Muscle of leg (tissue), 11 donors: ENCODE measurements around the gene CHRNA3. TPM values are rescaled to one million over a fixed set of nuclear protein-coding genes. Genes with fewer than 3 reads are reported as not detected.

Source experiments
- DNase-seq: peaks from one replicate; pipeline ENCODE4 v3.0.0; 2013
- H3K27ac ChIP-seq: one replicate; pipeline ENCODE4 v1.5.1; 2013; ENCODE audit warnings: mild to moderate bottlenecking, low read length, control low read depth
- H3K27me3 ChIP-seq: one replicate; pipeline ENCODE4 v1.6.1; 2013; ENCODE audit warnings: low read length; ENCODE audit not compliant: control insufficient read depth, insufficient read depth
- H3K36me3 ChIP-seq: one replicate; pipeline ENCODE4 v1.6.1; 2013; ENCODE audit warnings: low read length; ENCODE audit not compliant: control insufficient read depth, insufficient read depth
- H3K4me1 ChIP-seq: one replicate; pipeline ENCODE4 v1.6.1; 2013; ENCODE audit warnings: low read length; ENCODE audit not compliant: control insufficient read depth, insufficient read depth
- H3K4me3 ChIP-seq: one replicate; pipeline ENCODE4 v1.5.1; 2013; ENCODE audit warnings: low read length, control low read depth
- H3K9me3 ChIP-seq: replicated peaks from 2 replicates; pipeline ENCODE4 v1.6.1; 2013; ENCODE audit warnings: low read depth, low read length; ENCODE audit not compliant: control insufficient read depth
- WGBS: methylation state at CpG from one replicate; pipeline ENCODE4 v1.1.5; 2013; ENCODE audit warnings: missing lambda C conversion rate; ENCODE audit not compliant: insufficient coverage; 5-methylcytosine and 5-hydroxymethylcytosine counted together
- polyA plus RNA-seq, 8 donors: library from polyadenylated mRNA; unstranded; fragments of 120-200 nt; gene quantifications; one replicate each; pipeline versions ENCODE4 v1.2.1 to v1.2.3, GENCODE V29; 2013; ENCODE audit warnings: inconsistent platforms in 1 of 8, low replicate concordance in 1 of 8; ENCODE audit not compliant: insufficient read length in 8 of 8, insufficient read depth in 1 of 8
- total RNA-seq: library from RNA; stranded (reverse); fragments of 120-200 nt; gene quantifications from one replicate; pipeline ENCODE4 v1.2.4, GENCODE V29; 2013

CHRNA3 gene
- total and polyA plus RNA-seq, 9 donors = 0.07 to 2.7 (median 0.17) TPM; not detected in 1

DNA sequence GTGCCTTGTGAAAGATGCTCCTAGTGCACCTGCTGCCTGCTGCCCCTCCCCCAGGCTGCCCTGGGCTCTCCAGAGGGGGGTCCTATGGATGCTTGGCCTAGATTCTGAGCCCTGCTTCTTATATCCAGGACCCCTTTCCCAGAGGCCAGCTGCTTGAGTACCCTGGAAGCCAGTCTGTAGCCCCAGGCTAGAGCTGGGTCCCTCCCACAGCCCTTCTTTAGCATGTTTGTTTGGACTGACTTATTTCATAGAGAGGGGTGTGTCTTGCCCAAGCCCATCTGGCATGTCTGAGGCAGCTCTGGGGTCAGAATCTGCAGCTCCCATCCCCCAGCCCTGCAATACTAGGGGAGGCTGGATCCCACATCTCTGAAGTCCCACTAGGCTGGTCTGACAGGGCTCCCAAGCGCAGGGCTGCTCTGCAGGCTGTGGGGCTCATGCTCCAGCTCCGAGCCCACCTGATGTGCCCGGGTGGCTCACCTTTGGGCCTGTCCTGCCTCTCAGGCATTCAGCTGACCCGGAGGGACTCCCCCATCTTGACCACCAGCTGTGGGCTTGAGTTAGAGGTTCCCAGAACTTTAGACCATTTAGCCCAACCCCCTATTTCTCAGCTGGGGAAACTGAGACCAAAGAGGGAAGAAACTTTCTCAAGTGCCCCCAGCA is 17.1 kb upstream of the CHRNA3 start:
- H3K4me1 ChIP-seq = peaks cover 17% of the 10 kb centered on the region
- H3K4me3 ChIP-seq = no peak overlapping the region
- peaks cover 28% of the 10 kb centered on the region for H3K27me3 ChIP-seq
- 74% methylated on average over 3 of the region's 4 CpGs for WGBS
- no peak for DNase-seq
- peaks cover 8% of the 10 kb centered on the region for H3K9me3 ChIP-seq
- H3K36me3 ChIP-seq = no peaks in the 10 kb centered on the region
- no peak overlapping the region for H3K27ac ChIP-seq

DNA sequence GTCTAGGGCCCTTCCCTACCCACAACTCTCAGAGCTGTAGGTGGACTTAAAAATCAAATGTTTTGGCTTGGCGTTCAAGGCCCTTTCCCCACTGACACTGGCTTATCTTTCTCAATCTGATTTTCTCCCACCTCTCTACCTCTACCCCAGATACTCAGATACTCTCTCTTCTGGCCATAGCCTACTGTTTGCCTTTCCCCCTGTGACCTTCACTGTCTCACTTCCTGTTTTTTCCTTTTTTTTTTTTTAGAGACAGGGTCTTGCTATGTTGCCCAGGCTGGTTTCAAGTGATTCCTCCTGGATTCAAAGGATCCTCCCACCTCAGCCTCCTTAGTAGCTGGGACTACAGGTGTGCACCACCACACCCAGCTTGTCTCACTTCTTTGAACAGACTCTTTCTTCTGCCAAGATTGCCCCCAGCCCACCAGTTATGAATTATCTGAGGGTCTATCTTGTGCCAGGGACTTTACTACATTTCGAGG is 15.6 kb upstream of the CHRNA3 start:
- Histone ChIP-seq H3K4me3 (no peak overlapping the region), H3K27me3 (peaks cover 20% of the 10 kb centered on the region), H3K36me3 (no peaks in the 10 kb centered on the region), H3K4me1 (peaks cover 12% of the 10 kb centered on the region), H3K9me3 (peaks cover 9% of the 10 kb centered on the region), H3K27ac (no peak overlapping the region)
- WGBS = 100% methylated on average over 1 of the region's 2 CpGs
- DNase-seq = no peak

DNA sequence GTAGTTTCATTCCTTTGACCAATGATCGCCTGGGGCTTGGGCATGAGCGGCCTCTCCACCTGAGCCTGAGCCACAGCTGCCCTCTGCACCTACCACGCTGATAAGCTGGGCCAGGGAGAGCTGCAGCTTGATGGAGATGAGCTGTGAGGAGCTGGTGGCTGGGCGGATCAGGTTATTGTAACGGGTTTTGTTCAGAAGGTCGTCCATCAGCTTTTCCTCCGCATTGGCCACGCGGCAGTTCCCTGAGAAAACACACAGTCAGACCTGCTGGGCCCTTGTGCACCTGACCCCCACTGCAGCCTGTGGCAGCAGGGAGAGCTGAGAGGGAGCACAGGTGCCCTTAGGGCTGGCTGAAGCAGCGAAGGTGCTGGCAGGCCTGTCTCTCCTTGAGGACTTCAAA is 14.6 kb upstream of the CHRNA3 start:
- peaks cover 9% of the 10 kb centered on the region for H3K9me3 ChIP-seq
- H3K4me3 ChIP-seq = no peak overlapping the region
- H3K36me3 ChIP-seq = no peaks in the 10 kb centered on the region
- peaks cover 3% of the 10 kb centered on the region for H3K4me1 ChIP-seq
- H3K27me3 ChIP-seq = peaks cover 14% of the 10 kb centered on the region
- DNase-seq = no peak
- H3K27ac ChIP-seq = no peak overlapping the region
- WGBS = 91% methylated on average over 8 of the region's 10 CpGs

DNA sequence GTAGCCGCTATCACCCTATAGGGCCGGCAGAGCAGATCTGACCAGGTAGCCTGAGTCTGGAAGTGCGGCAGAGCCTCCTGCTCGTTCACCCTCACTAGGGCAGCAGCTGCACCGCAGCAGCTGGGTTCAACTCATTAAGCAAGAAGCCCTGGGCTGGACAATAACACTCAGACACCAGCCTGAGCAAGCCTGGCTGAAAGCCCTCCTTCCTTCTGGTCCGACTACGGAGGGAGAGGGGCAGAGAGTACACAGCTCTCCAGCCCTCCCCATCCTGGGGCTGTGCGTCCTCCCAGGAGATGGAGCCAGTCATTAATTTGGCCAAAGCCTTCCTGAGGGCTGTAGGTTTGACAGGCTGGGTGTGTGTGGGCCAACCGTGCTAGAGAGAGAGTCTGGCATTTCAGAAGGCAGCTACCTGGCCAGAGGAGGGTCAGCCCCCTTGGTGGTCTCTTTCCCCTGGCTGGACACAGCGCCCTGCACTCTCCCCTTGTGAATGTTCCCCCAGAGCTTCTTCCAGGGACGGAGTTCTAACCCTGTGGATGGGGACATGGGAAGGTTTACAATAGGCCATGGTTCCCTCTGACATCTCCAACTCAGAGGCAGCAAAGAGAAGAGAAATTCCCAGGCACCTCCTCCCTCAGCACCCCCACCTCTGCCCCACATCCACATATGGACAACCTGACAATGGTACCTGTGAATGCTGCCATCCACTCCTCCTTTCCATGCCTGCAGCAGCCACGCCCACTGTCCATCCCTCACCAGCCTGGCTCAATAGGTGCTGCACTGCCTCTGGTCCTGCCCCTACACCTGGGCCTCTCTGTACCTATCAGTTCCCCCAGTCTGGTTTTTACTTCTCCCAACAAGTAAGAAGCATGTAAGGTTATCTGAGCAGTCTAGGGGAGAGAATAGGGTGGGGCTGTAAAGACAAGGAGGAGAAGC is 13.7 kb upstream of the CHRNA3 start:
- WGBS = 72% methylated on average over 7 of the region's 12 CpGs
- Histone ChIP-seq H3K4me1 (no peaks in the 10 kb centered on the region), H3K27ac (no peak overlapping the region), H3K4me3 (no peak overlapping the region), H3K27me3 (peaks cover 11% of the 10 kb centered on the region), H3K36me3 (no peaks in the 10 kb centered on the region), H3K9me3 (peaks cover 9% of the 10 kb centered on the region)
- DNase-seq = no peak

DNA sequence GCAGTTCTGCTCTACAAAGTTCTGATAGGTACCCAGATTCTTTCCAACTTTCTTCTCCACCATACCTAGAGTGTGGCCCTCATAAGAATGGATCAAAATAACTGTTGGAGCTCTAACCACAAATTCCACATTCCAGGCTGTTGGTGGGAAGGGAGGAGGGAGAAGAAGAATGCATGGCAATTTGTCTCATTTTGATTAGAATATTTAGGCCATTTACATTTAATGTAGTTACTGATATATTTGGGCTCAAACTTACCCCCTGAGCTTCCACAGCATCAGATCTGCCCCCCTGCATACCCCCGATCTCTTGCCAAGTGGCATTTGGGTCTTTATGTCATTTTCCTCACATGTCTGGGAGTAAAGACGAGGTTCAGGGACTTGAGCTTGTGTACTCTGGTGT is 12.6 kb upstream of the CHRNA3 start:
- Histone ChIP-seq H3K4me1 (no peaks in the 10 kb centered on the region), H3K36me3 (no peaks in the 10 kb centered on the region), H3K27me3 (peaks cover 16% of the 10 kb centered on the region), H3K27ac (no peak overlapping the region), H3K4me3 (no peak overlapping the region), H3K9me3 (peaks cover 9% of the 10 kb centered on the region)
- DNase-seq = no peak
- 88% methylated on average over 1 of the region's 2 CpGs for WGBS

DNA sequence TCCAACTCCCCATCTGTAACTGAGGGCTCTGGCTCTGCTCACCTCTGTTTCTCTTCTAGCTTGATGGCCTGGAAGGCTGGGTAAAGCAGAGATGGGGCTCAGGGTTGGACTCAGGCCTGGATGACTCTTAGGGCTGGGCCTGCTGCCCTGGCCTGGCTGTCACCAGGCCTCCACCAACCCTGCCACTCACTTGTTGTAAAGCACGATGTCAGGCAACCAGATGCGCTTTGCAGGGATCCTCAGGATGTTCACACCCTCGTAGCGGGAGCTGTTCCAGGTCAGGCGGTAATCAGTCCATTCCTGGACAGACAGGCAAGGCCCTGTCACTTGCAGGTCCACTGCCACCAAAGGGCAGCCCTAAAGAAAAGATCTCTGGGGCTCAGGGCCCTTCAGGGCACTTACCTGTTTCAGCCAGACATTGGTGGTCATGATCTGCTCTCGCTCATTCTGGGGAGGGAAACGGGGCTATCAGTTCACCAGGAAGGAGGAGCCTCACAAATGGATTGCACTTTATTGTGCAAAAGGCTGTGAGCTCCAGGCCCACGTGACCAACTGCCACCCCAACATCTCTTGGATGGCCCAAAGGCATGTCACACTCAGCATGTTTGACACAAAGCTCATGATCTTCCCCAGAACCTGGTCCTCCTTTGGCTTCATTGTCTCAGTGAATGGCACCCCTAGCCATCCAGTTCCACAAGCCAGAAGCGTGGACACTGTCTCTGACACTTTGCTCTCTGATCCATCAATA is 10.3 kb upstream of the CHRNA3 start:
- Histone ChIP-seq H3K9me3 (peaks cover 9% of the 10 kb centered on the region), H3K36me3 (no peaks in the 10 kb centered on the region), H3K4me1 (no peaks in the 10 kb centered on the region), H3K27ac (no peak overlapping the region), H3K27me3 (peaks cover 24% of the 10 kb centered on the region), H3K4me3 (no peak overlapping the region)
- 63% methylated on average over 9 of the region's 9 CpGs for WGBS
- DNase-seq = no peak

DNA sequence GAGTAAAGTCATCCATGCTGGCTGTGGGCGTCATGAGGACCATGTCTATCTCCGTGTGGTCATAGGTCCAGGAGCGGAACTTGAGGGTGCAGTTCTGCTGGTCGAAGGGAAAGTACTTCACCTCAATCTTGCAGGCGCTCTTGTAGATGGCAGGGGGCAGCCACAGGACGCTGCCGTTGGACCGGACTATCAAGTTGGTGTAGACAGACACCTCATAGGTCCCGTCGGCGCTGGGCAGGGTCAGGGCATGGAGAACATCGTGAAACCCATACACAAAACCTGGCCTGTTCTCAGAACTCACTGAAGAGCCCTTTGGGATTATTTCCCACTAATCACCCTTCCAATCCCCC is 8.9 kb upstream of the CHRNA3 start:
- Histone ChIP-seq H3K36me3 (no peaks in the 10 kb centered on the region), H3K4me1 (no peaks in the 10 kb centered on the region), H3K4me3 (no peak overlapping the region), H3K27me3 (peaks cover 36% of the 10 kb centered on the region), H3K27ac (no peak overlapping the region), H3K9me3 (peaks cover 9% of the 10 kb centered on the region)
- 88% methylated on average over 9 of the region's 12 CpGs for WGBS
- DNase-seq = no peak

DNA sequence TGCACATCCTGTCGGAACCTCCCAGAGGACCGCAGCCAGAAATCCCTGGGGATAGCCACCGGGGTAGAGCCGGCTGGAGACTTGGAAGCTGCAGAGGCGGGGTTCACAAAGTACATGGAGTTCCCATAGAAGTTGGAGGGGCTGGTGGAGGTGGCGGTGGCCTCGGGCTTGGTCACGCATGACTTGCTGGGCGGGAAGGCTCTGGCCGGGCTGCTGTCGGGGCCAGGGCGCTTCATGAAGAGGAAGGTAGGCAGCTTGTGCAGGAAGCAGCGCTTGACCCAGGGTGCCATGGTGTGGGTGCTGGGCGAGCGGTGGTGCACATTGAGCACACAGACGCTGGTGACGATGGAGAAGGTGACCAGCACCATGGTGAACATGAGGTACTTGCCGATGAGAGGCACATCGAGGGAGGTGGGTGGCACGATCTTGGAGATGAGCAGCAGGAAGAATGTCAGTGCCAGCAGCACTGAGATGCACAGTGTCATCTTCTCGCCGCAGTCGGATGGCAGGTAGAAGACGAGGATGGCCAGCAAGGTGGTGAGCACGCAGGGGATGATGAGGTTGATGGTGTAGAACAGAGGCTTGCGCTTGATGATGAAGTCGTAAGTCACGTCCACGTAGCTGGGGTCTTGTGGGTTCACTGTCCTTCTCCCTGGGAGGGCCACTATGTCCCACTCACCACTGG is 8.4 kb upstream of the CHRNA3 start:
- H3K9me3 ChIP-seq = peaks cover 9% of the 10 kb centered on the region
- peaks cover 42% of the 10 kb centered on the region for H3K27me3 ChIP-seq
- DNase-seq = no peak
- H3K36me3 ChIP-seq = no peaks in the 10 kb centered on the region
- no peak overlapping the region for H3K27ac ChIP-seq
- H3K4me1 ChIP-seq = no peaks in the 10 kb centered on the region
- WGBS = 88% methylated on average over 25 of the region's 29 CpGs
- H3K4me3 ChIP-seq = no peak overlapping the region

DNA sequence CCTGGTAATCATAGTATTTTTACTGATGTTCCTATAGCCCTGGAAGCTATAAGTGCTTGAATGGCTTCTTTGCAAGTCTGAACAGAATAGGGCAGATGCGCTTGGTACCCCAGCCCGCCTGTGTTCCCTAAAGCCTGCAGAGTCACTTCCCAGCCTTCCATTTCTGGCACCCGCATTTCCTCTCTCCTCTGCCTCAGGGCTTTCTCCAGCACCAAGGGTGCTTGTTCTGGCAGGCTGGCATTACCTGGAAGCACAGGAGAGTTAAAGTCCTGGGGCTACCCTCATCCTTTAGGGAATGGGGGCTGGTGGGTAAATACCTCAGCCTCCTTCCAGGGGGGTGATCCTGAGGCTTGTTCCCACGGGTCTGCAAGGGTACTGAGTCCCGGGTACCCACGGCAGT is 7.4 kb upstream of the CHRNA3 start:
- WGBS = 79% methylated on average over 5 of the region's 6 CpGs
- no peak for DNase-seq
- Histone ChIP-seq H3K4me3 (no peak overlapping the region), H3K27me3 (peaks cover 47% of the 10 kb centered on the region), H3K27ac (no peak overlapping the region), H3K9me3 (peaks cover 4% of the 10 kb centered on the region), H3K36me3 (no peaks in the 10 kb centered on the region), H3K4me1 (no peaks in the 10 kb centered on the region)
